Smooth muscle cell of the brain vasculature (primary cell): ENCODE measurements around the gene UTF1.
"Not testable (repeated sequence)": the region's sequence is repeated elsewhere in the genome, so short reads cannot be mapped to it uniquely, and the experiment has no call there.

ENCODE experiments used
- DNase-seq: peaks from one replicate; pipeline ENCODE4 v3.0.0-alpha.2; 2012; ENCODE audit warnings: low read depth, low spot score

Gene UTF1

DNA sequence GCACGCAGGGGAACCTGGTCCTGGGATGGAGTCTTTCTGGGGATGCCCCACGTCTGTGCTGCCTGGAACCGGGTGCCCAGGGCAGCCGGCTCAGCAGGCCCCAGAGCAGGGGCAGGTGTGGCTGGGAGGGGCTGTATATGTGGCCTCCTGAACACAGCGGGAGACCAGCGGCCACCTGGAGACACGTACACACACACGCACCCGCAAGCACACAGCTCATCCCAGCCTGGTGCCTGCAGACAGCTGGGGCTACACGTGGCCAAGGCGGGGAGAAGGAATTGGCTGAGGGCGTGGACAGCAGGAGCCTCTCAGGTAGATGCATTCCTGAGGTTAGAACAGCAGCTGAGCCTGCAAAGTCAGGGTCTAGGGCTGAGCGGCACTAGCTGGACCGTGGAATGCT lies 32.7 kb downstream of the UTF1 start:
- DNase-seq = no peak

DNA sequence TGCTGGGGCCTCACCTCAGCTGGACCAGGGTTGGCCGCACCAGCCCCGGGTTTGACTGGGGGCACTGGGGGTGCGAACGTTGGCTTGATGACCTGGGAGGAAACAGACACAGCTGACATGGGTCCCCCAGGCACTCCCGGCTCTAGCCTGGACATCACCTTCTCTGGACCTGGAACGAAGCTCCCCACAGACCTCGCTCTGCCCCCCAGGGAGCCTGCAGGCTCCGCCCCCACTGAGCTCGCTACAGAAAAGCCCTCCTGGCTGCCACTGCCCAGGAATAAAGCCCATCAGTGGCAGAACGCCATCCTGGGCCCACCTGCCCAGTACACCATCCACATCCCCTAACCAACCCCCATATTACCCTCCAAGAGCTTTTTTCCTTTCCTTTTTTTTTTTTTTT lies 33.7 kb downstream of the UTF1 start:
- DNase-seq = no peak

DNA sequence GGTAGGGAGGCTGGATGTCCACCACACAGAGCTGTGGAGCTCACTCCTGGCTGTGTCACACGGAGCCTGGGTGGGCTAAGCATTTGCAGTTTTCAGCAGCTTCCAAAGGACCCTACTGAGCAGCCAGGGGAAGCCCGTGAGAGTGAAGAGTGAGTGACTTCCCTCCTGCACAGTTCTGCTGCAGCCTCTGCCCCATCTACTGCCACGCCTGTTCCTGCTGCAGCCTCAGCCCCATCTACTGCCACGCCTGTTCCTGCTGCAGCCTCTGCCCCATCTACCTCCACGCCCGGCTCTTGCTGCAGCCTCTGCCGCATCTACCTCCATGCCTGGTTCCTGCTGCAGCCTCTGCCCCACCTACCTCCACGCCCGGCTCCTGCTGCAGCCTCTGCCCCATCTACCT lies 34.4 kb downstream of the UTF1 start:
- no peak for DNase-seq

DNA sequence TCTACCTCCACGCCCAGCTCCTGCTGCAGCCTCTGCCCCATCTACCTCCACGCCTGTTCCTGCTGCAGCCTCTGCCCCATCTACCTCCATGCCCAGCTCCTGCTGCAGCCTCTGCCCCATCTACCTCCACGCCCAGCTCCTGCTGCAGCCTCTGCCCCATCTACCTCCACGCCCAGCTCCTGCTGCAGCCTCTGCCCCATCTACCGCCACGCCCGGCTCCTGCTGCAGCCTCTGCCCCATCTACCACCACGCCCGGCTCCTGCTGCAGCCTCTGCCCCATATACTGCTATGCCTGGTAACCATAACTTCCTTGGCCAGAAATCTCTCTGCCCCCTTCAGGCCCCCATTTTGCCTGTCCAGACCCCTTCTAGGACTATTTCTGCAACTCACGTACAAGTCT lies 35.0 kb downstream of the UTF1 start:
- not testable (repeated sequence) for DNase-seq

DNA sequence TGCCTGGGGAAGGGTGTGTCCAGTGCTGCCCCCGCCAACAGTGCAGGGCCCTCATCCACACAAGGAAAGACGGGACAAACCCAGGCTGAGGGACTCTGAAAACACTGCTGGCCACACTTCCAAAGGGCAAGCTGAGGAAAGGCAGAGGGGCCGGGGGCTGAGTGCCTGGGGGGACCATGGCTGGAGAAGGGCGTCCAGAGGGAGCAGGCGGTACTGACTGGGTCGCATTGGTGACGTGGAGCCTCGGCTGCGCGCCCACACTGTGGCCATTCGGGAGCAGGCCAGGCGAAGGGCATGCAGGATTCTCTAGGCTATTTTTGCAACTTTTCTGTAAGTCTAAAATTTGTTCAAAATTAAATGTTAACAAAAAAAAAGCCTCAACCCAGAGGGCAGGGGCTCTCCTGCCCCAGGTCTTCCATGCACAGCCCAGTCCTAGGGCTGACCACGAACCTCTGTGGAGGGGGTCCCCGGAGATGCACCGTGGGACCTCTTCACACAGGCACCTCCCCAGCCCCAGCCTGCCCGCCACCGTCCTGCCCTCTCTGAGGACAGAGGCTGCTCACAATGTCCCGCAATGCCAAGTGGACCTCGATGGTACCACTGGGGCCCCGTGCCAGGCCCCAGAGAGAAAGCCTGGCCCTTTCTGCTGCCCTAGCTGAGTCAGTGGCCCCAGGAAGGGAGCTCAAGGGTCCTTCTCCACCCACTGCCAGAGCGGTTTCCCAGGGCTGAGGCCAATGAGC lies 36.2 kb downstream of the UTF1 start:
- no peak for DNase-seq

DNA sequence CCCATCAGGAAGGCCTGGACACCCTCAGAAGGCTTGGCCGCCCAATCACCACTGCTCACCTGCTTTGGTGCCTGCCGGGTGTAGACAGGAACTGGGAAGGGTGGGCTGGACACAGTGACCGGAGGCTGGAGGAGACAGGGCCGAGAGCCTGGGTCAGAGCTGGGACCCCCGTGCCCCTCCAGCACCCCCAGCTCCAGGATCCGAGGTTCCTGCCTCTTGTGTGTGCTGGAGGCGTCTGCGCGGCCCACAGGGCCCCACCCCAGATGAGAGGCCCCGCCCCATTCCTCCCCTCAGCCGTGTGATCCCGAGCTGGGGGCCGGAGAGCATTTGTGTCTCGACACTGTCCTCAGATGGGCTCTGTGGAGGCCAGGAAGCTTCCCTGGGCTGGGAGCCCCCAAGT lies 37.3 kb downstream of the UTF1 start:
- no peak for DNase-seq

DNA sequence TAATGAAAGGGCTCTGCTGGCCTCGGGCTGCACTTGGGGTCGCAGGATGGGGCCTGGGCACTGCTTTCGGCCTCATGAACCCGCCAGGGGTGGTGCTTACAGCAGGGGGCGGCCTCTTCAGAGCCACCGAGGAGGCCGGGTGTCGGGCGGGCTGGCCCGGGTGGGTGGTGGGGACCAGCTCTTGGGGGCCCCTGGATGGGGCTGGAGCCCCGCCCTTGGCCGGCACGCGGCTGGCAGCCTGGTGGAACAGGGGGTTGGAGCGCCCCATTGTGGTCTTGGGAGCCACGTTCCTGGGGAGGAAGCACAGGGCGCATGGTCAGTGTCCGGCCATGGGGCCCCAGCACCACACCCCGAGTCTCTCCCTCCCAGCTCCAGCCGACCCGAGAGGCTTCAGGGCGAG lies 37.8 kb downstream of the UTF1 start:
- DNase-seq = no peak

DNA sequence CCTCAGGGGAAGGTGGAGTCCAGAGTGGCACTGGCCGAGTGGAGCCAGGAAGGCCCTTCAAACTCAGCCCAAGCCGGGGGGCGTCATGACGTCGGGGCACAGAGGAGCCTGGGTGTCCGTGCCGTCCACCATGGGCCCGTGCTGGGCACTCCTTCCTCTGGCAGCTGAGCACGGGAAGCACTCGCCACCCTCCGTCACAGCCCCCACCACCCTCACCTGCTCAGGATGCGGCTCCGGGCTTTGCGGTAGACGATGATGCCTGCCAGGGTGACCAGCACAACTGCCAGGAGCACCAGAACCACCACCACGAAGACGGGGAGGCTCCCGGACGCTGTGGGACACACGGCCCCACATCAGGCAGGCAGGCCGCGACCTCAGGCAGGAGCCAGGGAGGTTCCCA lies 38.5 kb downstream of the UTF1 start:
- DNase-seq = no peak

DNA sequence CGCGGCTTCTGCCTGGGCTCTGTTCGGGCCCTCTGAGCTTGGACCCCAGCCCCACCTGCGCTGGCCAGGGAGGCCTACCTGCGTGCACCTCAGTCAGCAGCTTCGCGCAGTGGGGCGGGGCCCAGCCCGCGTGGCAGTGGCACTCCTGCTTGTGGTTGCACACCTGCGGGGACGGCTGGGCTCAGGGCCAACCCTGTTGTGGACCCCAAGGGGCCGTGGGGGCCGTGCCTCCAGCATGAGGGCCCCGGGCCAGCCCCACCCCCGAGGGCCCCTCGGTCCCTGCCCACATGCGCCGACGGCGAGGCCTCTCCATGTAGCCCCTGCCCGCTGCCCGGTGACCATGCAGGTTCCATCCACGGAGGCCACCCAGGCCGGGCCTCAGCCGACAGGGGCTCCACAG lies 39.4 kb downstream of the UTF1 start:
- no peak for DNase-seq

DNA sequence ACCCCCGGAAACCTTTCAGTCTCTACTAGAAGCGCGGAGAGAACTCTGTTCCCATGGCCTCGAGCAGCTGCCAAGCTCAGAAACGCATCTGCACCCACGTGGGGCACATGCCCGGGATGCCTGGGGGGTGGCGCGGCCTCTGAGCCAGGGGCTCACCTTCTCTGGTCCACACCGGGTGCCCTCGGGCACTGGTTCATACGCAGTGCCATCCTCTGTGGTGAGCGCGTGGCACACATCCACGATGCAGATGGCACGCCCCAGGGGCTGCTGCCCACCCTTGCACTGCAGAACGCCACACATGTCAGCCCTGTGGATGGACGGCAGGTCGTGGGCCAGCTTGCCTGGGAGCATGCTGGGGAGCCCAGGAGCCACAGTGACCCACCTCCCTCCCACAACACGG lies 40.2 kb downstream of the UTF1 start:
- no peak for DNase-seq

DNA sequence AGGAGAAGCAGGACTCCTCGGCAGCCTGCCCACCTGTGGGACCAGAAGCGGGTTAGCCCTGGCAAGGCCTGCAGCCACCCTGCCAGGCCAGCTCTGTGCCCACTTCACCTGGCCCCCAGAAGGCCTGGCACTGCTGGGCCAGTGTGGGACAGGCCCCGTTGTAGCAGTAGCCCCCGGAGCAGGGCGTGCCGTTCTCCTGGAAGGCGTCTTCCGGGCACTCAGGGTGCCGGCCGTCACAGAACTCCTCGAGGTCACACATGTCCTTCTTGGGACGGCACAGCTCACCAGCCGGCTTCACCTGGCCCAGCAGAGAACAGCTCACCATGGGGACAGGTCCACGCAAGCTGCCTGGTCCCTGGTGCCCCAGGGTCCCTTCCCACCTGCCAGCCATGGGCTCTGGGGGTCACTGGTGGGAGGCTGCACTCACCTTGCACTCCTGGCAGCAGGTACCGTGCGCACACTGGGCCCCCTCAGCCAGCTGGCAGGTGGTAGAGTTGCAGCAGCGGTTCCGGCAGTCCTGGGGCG lies 40.8 kb downstream of the UTF1 start:
- no peak for DNase-seq

DNA sequence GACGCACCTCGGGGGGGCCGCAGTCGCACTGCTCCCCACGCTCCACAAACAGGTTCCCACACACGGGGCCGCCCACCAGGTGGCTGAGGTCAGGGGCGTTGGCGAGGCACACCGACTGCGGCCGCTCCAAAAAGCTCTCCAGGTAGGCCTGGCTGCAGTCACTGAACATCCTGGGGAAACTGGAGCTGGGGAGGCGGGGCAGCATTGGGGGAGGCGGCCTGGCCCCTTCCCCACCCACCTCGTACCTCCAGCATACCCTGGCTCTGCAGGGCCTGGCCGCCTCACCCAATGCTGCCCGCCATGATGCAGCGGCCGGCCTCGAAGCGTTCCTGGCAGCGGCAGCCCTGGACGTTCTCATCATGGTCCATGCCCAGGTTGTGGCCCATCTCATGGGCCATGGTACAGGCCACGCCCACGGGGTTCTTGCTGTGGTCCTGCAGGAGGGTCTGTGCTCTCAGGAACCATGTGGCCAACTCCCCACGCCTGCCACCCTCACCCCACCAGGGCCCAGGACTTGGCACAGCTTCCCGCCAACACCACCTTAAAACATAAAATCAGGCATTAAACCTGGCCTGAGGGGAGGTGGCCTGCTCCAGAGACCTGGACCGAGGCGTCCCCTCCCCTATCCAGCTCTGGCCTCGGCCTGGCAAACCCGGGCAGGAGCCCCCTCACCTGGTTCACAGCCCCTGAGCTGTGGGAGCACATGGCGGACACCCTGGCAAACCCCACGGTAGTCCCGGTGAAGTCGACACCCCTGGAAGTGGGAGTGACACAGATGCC lies 41.7 kb downstream of the UTF1 start:
- DNase-seq = no peak

DNA sequence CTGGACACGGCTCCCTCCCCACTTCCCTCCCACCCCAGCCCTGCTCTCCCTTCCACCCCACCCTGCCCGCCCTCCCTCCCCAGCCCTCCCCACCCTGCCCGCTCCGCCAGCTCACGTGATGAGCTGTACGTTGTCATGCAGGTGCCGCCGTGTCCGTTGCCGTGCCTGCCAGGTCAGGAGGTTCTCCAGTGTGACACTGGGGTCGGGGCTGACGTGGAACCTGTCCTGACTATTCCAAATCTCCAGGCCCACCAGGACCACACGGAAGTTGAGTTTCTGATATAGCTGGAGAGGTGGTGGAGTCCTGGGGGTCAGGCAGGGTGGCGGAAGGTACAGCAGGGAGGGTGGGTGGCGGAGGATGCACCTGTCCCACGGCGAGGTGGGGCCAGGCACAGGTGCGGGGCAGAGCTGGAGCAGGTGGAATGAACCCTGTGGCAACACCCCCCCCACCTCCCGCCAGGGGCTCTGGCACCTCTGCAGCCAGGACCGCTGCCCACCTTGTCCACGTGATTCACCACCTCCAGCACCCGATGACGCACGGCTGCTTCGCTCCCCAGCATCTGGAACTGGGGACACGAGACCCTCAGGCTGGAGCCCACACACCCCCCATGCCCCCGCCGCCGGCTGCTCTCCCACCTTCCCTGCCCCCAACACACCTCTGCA lies 42.4 kb downstream of the UTF1 start:
- no peak for DNase-seq

DNA sequence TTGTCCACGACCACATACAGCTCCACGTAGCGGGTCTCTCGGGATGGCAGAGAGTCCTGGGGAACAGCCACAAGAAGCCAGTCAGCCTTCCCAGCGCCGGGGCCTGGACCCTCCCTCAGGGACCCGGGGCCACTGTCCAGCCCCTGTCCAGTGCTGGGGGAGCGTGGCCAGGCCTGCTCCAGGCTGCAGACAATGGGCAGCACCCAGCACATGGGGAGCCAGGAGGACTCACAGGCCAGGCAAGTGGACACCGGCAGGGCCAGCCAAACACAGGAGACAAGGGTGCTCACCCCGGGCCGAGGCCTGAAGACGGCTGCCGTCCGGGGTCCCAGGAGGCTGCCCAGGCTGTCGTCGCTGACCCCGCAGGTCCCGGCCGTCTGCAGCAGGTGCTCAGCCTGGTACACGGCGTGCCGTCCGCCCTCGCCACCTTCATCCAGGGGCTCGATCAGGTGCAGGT lies 43.0 kb downstream of the UTF1 start:
- DNase-seq = no peak

DNA sequence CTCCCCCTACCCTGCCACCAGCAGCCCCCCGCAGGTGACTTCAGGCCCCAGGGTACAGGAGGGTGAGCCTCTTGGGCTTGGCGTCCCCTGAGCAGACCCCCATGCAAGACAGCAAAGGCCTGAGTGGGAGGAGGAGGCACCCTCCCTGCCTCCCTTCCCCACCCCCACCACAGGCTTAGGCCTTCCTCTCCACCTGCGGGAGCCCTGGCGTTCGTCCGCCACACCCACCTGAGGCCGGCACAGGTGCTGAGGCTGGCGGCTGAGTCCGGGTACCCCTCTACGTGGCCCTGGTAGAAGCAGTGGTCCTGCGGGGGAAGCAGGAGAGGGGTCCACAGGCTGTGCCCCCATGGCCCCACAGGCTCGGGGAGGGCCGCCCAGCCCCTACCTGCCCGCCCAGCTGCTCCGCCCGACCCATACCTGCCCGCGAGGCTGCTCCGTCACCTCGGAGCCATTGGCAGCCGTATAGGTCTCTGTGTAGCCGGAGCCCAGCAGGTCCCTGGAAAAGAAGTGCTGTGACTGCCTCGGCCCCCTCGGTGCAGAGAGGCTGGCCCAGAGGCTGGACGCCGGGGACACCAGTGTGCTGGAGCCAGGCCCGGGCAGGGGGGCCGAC lies 43.6 kb downstream of the UTF1 start:
- no peak for DNase-seq

DNA sequence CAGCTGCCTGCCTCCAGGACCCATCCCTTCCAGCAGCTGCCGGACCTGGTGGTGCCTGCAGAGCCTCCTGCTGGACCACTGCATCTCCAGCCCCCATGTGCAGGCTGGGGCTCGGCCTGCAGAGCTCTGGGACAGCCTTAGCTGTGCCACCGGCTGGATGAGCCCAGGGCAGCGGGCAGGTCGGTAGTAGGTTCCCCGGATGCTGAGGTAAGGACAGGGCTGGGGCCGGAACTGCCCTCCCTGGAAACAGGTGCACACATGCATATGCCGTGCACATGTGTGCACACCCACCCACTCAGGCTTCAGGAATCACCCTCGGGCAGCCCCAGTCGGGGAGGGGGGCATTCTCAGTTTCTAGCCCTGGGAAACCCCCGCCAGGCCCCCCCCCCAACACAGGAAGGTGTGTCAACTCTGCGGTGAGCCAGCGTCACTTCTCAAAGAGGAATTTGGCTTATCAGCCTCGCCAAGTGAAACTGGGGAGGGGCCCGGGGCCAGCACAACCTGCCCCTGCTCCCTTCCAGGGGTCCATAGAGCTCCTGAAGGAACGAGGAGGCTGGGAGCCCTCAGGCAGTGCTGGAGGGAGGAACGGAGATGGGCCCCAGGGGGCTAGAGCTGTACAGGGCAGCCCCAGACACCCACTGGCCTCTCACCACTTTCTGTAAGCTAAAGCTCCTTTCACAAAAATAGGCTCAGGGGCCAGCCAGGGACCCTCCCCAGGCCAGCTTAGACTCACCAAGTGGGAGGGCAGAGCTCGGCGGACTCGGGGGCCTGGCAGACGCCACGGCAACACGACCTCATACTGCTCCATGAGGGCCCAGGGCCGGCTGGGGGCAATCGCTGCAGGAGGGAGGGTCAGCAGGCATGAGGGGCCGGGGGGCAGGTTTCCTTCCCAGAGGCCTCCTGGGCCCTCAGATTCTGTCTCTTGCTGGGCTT lies 45.0 kb downstream of the UTF1 start:
- DNase-seq = no peak

DNA sequence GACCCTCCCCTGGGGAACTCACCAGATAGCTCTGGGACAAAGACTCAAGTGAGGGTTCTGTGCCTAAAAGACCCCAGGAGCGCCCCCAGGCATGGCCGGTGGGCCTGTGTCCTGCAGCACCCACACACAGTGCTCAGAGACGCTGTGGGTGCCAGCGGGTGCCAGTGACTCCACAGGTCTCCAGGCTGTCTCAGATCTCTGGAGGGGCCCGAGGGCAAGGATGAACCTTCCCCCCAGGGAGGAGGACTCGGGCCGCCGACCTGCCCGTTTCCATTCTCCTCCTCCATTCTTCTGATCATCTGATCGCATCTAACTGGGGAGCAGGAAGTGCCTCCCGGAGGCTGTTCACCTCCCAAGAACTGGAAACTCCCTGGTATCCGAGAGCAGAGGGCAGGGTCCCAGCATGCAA lies 45.7 kb downstream of the UTF1 start:
- no peak for DNase-seq

DNA sequence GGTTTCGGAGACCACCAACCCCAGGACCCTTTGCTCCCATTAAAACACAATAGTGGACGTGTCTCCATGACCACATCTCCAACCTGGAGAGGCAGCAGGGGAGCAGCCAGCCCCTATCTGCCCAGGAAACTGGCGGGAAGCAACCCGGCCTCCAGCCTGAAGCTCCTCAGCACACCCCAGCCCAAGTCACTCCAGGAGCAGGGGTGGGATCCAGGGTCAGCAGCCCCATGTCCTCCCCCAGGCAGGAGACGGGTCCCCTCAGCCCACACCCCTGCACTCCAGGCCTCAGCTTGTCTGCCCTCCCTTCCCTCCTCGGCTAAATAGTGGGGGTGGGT lies 46.0 kb downstream of the UTF1 start:
- DNase-seq = no peak

DNA sequence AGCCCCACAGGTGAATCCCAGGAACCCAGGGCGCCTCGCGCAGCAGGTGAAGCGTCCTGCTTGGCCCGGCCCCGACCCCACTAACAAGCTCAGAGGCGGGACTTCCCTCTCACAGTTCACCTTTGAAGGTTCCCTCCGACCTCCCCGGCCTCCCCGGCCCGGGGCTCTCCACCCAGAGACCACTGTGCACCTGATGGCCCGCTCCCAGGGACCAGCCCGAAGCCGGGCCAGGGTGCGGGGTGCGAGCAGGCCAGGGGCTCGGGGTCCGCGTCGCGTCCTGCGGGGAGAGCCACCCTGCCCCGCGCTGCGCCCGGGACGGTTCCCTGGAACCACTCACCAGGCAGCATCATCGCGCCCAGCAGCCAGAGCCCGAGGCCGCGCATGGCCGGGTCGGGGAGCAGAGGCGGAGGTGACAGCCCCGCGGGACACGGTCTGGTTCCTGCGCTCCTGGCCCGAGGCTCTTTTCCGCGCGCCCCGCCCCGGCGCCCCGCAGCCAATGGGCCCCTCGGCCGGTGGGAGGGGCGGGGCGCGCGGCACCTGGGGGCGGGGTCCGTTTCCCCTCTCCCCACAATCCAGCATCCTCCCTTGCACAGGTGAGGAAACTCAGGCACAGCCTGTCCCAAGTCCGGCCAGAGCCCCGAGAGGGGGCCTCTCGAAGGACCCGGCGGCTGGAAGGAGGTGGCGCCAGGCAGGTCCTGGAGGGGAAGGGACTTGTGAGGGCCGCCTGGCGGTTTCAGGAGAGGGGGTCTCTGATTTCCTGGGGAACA lies 46.6 kb downstream of the UTF1 start, which contains the start of gene ADAM8:
Gene ADAM8, minus strand, starts transcription at position 434 of the 767 bp plus-strand sequence. Its CDS starts 51 bp downstream, at position 383.
- DNase-seq = no peak
